Natural killer cell (primary cell): Measurements from ENCODE around the gene CHCT1. TPM values are rescaled to one million over a fixed set of nuclear protein-coding genes. Genes with fewer than 3 reads are reported as not detected.

Experiments
- ATAC-seq, 3 donors: fragments of 150-1000 bp in 2 of 3; fragments of 200-7000 bp in 1 of 3; cut with Tn5 transposase; 1 replicate in 1 of 3; 2 replicates in 2 of 3; pipeline ENCODE4 v1.10.0; 2021; ENCODE audit warnings: mild to moderate bottlenecking in 2 of 3, moderate library complexity in 2 of 3
- DNase-seq, 2 donors: peaks; one replicate each; pipeline versions ENCODE4 v3.0.0 to v3.0.0-alpha.2; 2013 to 2021; ENCODE audit warnings: mixed read lengths in 1 of 2
- H3K27ac ChIP-seq: one replicate; pipeline ENCODE4 v1.5.1; 2013; ENCODE audit warnings: mild to moderate bottlenecking, low read length
- H3K27me3 ChIP-seq: one replicate; pipeline ENCODE4 v1.6.1; 2013; ENCODE audit warnings: low read length; ENCODE audit not compliant: control insufficient read depth, insufficient read depth
- H3K36me3 ChIP-seq: one replicate; pipeline ENCODE4 v1.6.1; 2013; ENCODE audit warnings: low read length; ENCODE audit not compliant: control insufficient read depth, insufficient read depth
- H3K4me1 ChIP-seq: one replicate; pipeline ENCODE4 v1.6.1; 2013; ENCODE audit warnings: low read length; ENCODE audit not compliant: control insufficient read depth, insufficient read depth
- H3K4me3 ChIP-seq: one replicate; pipeline ENCODE4 v1.5.1; 2013; ENCODE audit warnings: low read length
- H3K9me3 ChIP-seq: one replicate; pipeline ENCODE4 v1.6.1; 2013; ENCODE audit warnings: low read length; ENCODE audit not compliant: control insufficient read depth, insufficient read depth
- H3K27ac Mint-ChIP-seq, 2 donors: one replicate each; pipeline ENCODE4 v1.8.0; 2022; ENCODE audit warnings: mild to moderate bottlenecking in 2 of 2, mixed read lengths in 2 of 2, moderate library complexity in 1 of 2
- H3K27me3 Mint-ChIP-seq, 2 donors: one replicate each; pipeline ENCODE4 v1.8.0; 2022; ENCODE audit warnings: low read depth in 2 of 2, mixed read lengths in 2 of 2
- H3K36me3 Mint-ChIP-seq: one replicate; pipeline ENCODE4 v1.8.0; 2022; ENCODE audit warnings: mixed read lengths
- H3K4me1 Mint-ChIP-seq, 2 donors: one replicate each; pipeline ENCODE4 v1.8.0; 2022; ENCODE audit warnings: mixed read lengths in 2 of 2
- H3K4me3 Mint-ChIP-seq: one replicate; pipeline ENCODE4 v1.8.0; 2022; ENCODE audit warnings: mild to moderate bottlenecking, moderate library complexity, mixed read lengths
- H3K9me3 Mint-ChIP-seq, 2 donors: one replicate each; pipeline ENCODE4 v1.8.0; 2022; ENCODE audit warnings: mixed read lengths in 2 of 2
- WGBS: methylation state at CpG from one replicate; pipeline ENCODE4 v1.1.7; 2013; ENCODE audit warnings: missing lambda C conversion rate; ENCODE audit not compliant: insufficient coverage; 5-methylcytosine and 5-hydroxymethylcytosine counted together
- intact Hi-C: fragments of 100-400 bp; cut with micrococcal nuclease; formaldehyde crosslinking; loops from one replicate; pipeline ENCODE4 v1.14.2; 2022
- total RNA-seq, 4 donors: library from RNA; stranded (reverse); fragments of 120-200 nt in 1 of 4; gene quantifications; one replicate each; pipeline versions ENCODE4 v1.2.3 to v1.2.4, GENCODE V29; 2013 to 2022
- TF ChIP-seq, protein P1 (sequence below): fragments of 200-600 bp; IDR thresholded peaks from one replicate; pipeline ENCODE4 v1.8.0; 2022; ENCODE audit warnings: antibody characterized with exemption

The CHCT1 gene
- total RNA-seq, 3 donors from 2014 or later (not counting 1 experiment from before 2014, with no cell fraction given) = not detected

DNA sequence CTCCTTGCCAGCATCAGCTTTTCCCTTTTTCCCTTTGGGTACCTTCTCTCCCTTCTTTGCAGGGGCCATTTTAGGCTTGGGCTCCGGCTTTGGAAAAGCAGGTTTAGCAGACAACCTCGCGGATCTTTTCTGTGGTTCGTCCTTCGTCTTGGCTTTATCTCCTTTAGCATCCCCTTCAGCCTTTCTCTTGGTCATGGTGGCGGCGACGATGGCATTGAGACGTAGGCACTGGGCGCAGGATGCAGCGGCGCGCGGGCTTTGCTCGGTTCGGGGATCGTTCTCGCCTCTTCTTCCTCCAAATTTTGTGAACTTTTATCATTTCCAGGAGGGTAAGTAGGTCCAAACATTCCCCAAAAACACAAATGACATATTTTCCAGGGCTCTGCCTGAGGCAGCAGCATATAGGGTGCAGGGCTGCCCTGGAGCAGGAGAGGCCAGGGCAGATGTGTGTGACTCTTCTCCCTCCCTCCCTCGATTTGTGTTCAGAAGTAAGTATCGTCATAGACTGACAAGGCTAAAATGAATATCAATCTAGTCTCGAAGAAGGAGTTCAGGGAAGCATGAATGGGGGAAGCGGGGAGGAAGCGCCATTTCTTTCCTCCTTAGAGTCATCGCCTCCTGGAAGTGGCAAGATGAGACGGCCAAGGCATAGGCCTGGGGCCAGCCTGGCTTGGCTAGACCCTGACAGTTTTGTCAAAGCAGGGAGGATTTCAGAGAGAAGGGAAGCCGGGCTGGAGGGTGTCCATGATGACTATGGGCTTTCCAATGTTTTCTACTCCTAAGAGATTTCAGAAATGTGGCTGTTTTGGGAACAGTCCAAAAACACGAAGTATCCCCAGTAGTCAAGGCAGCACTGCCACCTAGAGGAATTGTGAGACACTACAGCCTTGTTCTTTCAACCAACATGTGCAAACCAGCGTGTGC lies 13.2 kb downstream of the CHCT1 start:
- WGBS = 81% methylated on average over 28 of the region's 28 CpGs
- DNase-seq (peak; percentile 27 to 84), ATAC-seq (peak; percentile 78 to 84 (median 82))
- H3K9me3 Mint-ChIP-seq = no peaks in the 10 kb centered on the region
- no peak overlapping the region for H3K4me3 ChIP-seq
- no peak overlapping the region for H3K27ac Mint-ChIP-seq
- H3K27ac ChIP-seq = no peak overlapping the region
- H3K9me3 ChIP-seq = no peaks in the 10 kb centered on the region
- H3K27me3 ChIP-seq = no peaks in the 10 kb centered on the region
- no peaks in the 10 kb centered on the region for H3K4me1 ChIP-seq
- H3K27me3 Mint-ChIP-seq = peaks cover 4 to 19% of the 10 kb centered on the region in 2 donors
- intact Hi-C loops = loop anchor here (1.0 to 5.0 kb wide), 3 partner anchors 14 to 398 kb away; no protein-coding TSS in a partner anchor
- H3K36me3 Mint-ChIP-seq = no peaks in the 10 kb centered on the region
- TF ChIP-seq, protein P1, sequence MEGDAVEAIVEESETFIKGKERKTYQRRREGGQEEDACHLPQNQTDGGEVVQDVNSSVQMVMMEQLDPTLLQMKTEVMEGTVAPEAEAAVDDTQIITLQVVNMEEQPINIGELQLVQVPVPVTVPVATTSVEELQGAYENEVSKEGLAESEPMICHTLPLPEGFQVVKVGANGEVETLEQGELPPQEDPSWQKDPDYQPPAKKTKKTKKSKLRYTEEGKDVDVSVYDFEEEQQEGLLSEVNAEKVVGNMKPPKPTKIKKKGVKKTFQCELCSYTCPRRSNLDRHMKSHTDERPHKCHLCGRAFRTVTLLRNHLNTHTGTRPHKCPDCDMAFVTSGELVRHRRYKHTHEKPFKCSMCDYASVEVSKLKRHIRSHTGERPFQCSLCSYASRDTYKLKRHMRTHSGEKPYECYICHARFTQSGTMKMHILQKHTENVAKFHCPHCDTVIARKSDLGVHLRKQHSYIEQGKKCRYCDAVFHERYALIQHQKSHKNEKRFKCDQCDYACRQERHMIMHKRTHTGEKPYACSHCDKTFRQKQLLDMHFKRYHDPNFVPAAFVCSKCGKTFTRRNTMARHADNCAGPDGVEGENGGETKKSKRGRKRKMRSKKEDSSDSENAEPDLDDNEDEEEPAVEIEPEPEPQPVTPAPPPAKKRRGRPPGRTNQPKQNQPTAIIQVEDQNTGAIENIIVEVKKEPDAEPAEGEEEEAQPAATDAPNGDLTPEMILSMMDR = peak; percentile 85
- no peaks in the 10 kb centered on the region for H3K36me3 ChIP-seq
- H3K4me1 Mint-ChIP-seq = peaks cover 0 to 6% of the 10 kb centered on the region in 2 donors
- no peak overlapping the region for H3K4me3 Mint-ChIP-seq

DNA sequence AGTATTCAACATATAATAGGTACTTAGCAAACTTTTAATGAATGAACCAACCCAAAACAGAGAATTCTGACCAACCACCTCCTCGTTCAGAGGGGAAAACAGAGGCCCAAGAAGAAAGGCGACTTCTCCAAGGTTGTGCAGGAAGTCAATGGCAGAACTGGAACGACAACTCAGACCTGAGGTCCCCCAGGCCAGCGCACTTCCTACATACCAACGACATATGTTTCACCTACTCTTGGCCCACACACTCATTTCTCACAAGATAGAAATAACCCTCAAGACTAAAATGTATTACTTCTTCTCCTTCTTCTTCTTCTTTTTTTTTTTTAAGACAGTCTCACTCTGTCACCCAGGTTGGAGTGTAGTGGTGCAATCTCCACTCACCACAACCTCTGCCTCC lies 14.4 kb downstream of the CHCT1 start:
- H3K9me3 Mint-ChIP-seq = no peaks in the 10 kb centered on the region
- no peak overlapping the region for H3K27ac Mint-ChIP-seq
- peaks cover 0 to 6% of the 10 kb centered on the region in 2 donors for H3K4me1 Mint-ChIP-seq
- H3K4me3 ChIP-seq = no peak overlapping the region
- H3K4me1 ChIP-seq = no peaks in the 10 kb centered on the region
- H3K9me3 ChIP-seq = no peaks in the 10 kb centered on the region
- intact Hi-C loops = loop anchor here (1.0 to 5.0 kb wide), 3 partner anchors 15 to 399 kb away; no protein-coding TSS in a partner anchor
- H3K27me3 Mint-ChIP-seq = peaks cover 4 to 12% of the 10 kb centered on the region in 2 donors
- 46% methylated on average over 5 of the region's 5 CpGs for WGBS
- ATAC-seq (no peak), DNase-seq (no peak)
- H3K36me3 ChIP-seq = no peaks in the 10 kb centered on the region
- TF ChIP-seq, protein P1 = no peak
- no peak overlapping the region for H3K27ac ChIP-seq
- H3K36me3 Mint-ChIP-seq = no peaks in the 10 kb centered on the region
- H3K27me3 ChIP-seq = no peaks in the 10 kb centered on the region
- no peak overlapping the region for H3K4me3 Mint-ChIP-seq

DNA sequence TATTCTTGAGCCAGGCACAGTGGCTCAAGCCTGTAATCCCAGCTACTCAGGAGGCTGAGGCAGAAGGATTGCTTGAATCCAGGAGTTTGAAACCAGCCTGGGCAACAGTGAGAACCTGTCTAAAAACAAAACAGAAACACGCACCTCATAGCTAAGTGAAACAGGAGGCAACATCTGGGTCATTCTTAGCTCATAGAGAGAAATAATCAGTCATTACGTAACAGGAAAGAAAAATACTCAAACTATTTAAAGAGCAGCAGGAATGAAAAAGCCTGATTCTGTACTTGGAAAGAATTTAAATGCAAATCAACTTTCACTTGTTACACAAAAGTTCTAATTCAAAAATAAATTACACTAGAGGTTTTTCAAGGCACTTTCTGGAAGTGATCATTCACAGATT lies 17.2 kb downstream of the CHCT1 start:
- TF ChIP-seq, protein P1 = no peak
- WGBS = 100% methylated on average over 1 of the region's 2 CpGs
- H3K36me3 Mint-ChIP-seq = no peaks in the 10 kb centered on the region
- no peak overlapping the region for H3K27ac Mint-ChIP-seq
- H3K36me3 ChIP-seq = no peaks in the 10 kb centered on the region
- no peak overlapping the region for H3K27ac ChIP-seq
- peaks cover 0 to 6% of the 10 kb centered on the region in 2 donors for H3K4me1 Mint-ChIP-seq
- no peaks in the 10 kb centered on the region for H3K9me3 ChIP-seq
- H3K9me3 Mint-ChIP-seq = no peaks in the 10 kb centered on the region
- H3K4me3 Mint-ChIP-seq = no peak overlapping the region
- no peaks in the 10 kb centered on the region for H3K4me1 ChIP-seq
- no peak for ATAC-seq
- no peak overlapping the region for H3K4me3 ChIP-seq
- no peaks in the 10 kb centered on the region for H3K27me3 ChIP-seq
- peaks cover 4 to 12% of the 10 kb centered on the region in 2 donors for H3K27me3 Mint-ChIP-seq
- DNase-seq = no peak
- intact Hi-C loops = loop anchor here (5.0 kb wide), 1 partner anchor 402 kb away; no protein-coding TSS in a partner anchor
